Fibroblast of pulmonary artery (primary cell): ENCODE results near the gene ANO2.
A peak's percentile ranks its signal among the peaks of the same experiment; 100 is the strongest.

Experiments
- DNase-seq: peaks from one replicate; pipeline ENCODE4 v3.0.0-alpha.2; 2010; ENCODE audit warnings: low read depth
- H3K4me3 ChIP-seq: replicated peaks from 2 replicates; pipeline ENCODE4 v1.5.1; 2011; ENCODE audit warnings: low read depth, mild to moderate bottlenecking, control low read depth, low read length, moderate library complexity
- CTCF ChIP-seq: IDR thresholded peaks from 2 replicates; pipeline ENCODE4 v1.5.1; 2011; ENCODE audit warnings: mild to moderate bottlenecking, control low read depth, low read length, inconsistent platforms; ENCODE audit errors: missing control alignments

Gene ANO2

GRCh38 chr12:5585178-5585577 is 359.9 kb downstream of the ANO2 start:
- TF ChIP-seq CTCF: no peak
- H3K4me3 ChIP-seq: no peak overlapping the region
- DNase-seq: no peak

GRCh38 chr12:5584412-5585175 is 360.5 kb downstream of the ANO2 start:
- no peak overlapping the region for H3K4me3 ChIP-seq
- TF ChIP-seq CTCF: no peak
- DNase-seq: no peak

- DNase-seq: no peak
- H3K4me3 ChIP-seq: no peak overlapping the region
- TF ChIP-seq CTCF: no peak
Measured at GRCh38 chr12:5582541-5582940, 362.5 kb downstream of the ANO2 start.

- DNase-seq: peak; percentile 13
- TF ChIP-seq CTCF: no peak
- H3K4me3 ChIP-seq: no peak overlapping the region
Measured at GRCh38 chr12:5582018-5582417, 363.0 kb downstream of the ANO2 start.

GRCh38 chr12:5581616-5582015 is 363.4 kb downstream of the ANO2 start:
- no peak for DNase-seq
- H3K4me3 ChIP-seq: no peak overlapping the region
- TF ChIP-seq CTCF: no peak

- peak; percentile 22 for DNase-seq
- no peak for TF ChIP-seq CTCF
- H3K4me3 ChIP-seq: no peak overlapping the region
Measured at GRCh38 chr12:5581019-5581418, 364.0 kb downstream of the ANO2 start.

- TF ChIP-seq CTCF: no peak
- no peak overlapping the region for H3K4me3 ChIP-seq
- DNase-seq: no peak
Measured at GRCh38 chr12:5578775-5579174, 366.3 kb downstream of the ANO2 start.
